HuH-7.5 (cell line): ENCODE results near the gene PAQR4.
"Not testable (repeated sequence)": the region's sequence is repeated elsewhere in the genome, so short reads cannot be mapped to it uniquely, and the experiment has no call there.

Experiments
- DNase-seq: peaks from one replicate; pipeline ENCODE4 v3.0.0; 2011; ENCODE audit warnings: low spot score

The PAQR4 gene

DNA sequence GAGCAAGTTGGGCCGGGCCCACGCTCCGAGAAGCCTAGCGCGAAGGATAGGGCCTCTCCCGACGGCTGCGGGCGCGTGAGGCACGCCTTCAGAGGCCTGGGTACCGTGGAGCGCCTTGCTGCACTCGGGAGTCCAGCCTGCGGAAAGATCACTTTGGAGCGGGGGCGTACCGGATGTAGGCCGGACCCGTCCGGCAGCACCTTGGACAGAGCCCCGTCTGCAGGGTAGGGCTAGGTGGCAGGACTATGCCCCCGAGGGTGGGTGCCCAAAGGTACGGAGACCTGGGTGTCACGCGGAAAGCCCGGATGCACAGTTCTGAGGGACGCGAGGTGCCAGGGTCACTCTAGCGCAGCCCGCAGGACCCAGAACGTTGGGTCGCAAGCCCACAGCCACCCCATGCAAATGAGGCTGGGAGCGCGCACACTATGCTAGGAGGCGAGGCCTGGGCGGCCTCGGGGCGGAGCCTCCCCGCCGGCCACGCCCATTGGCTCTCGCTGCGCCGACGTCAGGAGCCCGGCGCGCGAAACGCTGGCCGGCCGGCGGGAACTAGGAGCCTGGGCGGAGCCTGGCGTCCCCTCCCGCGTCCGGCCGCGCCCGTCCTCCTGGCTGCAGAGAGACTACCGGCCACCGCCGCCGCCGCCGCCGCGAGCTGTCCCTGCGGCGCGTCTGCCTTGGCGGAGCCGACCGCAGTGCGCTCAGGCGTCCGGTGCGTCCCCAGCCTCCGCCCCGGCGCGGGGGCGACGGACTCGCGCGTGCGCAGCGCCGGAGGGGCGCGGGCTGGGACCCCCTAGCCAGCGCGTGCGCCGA lies at the start of gene PAQR4:
TSS of gene PAQR4 (plus strand) at position 611 of the 807 bp plus-strand sequence. CDS start 327 bp downstream, outside the sequence.
- peak; percentile 97 for DNase-seq

DNA sequence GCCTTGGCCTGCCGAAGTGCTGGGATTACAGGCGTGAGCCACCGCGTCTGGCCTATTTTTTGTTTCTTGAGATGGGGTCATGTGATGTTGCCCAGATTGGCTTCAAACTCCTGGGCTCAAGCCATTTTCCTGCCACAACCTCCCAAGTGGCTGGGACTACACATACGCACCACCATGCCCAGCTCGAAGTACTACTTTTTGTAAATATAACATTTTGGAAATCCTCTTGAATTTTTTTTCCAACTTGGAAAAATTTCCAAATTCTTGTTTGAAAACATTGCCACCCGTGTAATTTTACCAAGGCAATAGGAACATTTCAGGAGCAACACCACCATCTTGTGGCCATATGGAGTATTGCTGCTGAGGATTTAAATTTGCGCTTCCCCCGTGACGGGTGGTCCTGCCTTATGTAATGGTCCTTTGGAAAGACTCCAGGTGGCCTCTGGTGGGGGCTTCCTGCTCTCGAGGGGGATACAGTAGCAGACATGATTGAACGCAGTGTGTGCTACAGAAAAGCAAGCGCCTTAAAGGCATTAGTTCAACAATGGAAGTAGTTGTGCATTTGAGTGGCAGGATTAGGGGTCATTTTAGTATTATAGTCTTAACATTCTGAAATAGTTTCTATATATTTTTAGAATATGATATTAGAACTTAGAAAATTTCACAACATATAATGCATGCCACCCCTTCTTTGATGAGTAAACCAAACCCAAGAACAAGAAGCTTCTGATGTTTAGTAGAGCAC lies 49.5 kb upstream of the PAQR4 start:
- DNase-seq = peak; percentile 51

DNA sequence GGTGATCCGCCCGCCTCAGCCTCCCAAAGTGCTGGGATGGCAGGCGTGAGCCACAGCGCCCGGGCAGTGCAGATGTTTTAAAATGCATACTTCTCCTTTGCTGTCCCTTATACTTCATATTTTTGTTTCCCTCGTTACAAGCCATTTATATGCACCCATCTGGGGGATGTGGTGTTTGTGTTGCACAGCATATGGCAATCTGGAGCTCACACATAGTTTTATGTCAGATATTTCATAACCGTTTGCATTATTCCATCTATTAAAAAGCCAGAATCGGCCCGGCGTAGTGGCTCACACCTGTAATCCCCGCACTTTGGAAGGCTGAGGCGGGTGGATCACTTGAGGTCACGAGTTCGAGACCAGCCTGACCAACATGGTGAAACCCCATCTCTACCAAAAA lies 45.7 kb upstream of the PAQR4 start:
- no peak for DNase-seq

- no peak for DNase-seq
These were observed 44.0 kb upstream of the PAQR4 start for GRCh38 chr16:2924901-2925755.

DNA sequence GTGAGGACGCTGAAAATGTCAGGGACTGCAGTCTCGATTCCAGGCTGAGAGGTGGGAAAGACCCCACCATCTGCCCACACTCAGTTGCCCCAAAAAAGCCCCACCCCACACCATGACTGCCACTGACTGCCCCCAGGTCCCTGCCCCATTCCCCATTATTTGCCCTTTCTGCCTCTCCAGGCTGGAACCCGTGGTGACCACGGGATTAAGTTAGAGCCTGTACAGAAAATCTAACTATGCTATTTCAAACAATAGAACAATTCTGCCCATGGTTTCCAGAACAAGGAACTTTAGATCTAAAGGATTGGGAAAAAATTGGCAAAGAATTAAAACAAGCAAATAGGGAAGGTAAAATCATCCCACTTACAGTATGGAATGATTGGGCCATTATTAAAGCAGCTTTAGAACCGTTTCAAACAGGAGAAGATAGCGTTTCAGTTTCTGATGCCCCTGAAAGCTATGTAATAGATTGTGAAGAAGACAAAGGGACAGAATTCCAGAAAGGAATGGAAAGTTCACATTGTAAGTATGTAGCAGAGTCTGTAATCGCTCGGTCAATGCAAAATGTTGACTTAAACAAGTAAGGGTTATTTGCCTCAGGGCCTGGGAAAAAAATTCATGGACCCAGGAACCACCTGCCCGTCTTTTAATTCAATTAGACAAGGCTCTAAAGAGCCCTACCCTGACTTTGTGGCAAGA lies 43.0 kb upstream of the PAQR4 start:
- no peak for DNase-seq

DNA sequence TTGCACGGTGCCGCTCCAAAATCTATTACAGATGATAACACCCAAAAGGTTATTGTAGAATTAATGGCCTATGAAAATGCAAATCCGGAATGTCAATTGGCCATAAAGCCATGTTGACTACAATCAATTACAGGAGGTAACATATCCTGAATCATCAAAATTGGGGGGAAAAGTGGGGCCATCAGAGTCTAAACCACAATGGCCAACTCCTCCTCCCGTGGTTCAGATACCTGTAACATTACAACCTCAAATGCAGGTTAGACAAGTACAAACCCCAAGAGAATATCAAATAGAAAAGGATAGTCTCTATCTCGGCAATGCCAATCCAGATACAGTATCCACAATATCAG lies 42.5 kb upstream of the PAQR4 start:
- no peak for DNase-seq

- peak; percentile 70 for DNase-seq
These were observed 42.0 kb upstream of the PAQR4 start for GRCh38 chr16:2927010-2927646.

DNA sequence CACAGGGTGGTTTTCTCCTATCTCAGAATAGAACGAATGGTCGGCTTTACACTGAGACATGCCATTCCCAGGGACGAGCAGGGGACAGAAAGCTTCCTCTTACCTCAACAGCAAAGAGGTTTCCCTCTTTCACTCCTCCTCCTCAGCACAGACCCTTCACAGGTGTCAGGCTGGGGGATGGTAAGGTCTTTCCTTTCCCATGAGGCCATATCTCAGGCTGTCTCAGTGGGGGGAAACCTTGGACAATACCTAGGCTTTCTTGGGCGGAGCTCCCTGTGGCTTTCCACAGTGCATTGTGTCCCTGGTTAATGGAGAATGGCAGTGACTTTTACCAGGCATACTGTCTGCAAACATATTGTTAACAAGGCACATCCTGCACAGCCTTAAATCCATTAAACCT lies 41.0 kb upstream of the PAQR4 start:
- not testable (repeated sequence) for DNase-seq

DNA sequence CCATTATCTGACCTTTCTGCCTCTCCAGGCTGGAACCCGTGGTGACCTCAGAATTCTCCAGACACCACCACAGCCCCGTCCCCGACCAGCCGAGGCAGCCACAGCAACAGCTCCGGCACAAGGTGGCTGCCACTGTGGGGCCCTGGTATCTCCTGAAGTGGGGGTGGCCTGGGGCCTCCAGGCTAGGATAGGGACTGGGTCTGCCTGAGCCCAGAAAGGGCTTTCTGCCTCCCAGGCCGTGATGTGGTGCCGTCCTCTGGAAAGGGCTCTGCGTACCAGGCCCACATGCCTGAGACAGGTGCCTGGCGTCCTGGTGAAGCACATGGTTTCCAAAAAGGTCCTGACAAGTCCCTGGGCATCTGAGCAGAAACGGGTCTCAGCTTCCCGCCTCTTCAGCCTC lies 40.4 kb upstream of the PAQR4 start:
- no peak for DNase-seq

DNA sequence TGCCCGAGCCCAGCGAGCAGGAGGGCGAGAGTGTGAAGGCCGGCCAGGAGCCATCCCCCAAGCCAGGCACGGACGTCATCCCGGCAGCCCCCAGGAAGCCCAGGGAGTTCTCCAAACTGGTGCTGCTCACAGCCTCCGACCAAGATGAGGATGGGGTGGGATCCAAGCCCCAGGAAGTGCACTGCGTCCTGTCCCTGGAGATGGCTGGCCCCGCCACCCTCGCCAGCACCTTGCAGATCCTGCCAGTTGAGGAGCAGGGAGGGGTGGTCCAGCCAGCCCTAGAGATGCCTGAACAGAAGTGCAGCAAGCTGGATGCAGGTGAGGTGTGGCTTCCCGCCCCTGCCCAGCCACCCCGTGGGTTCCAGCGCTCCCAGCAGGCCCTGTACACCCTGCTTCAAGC lies 39.5 kb upstream of the PAQR4 start:
- DNase-seq = no peak

DNA sequence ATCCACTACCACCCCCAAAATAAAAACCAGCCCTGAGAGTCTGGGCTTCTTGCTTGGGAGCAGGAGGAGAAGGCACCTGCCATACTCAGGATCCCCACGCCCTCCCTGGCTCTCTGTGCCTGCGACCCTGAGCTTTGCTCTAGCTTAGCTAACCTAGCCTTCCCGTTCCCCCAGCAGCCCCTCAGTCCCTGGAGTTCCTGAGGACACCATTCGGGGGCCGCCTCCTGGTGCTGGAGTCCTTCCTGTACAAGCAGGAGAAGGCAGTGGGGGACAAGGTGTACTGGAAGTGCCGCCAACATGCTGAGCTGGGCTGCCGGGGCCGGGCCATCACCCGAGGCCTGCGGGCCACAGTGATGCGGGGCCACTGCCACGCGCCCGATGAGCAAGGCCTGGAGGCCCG lies 38.9 kb upstream of the PAQR4 start:
- DNase-seq = no peak

DNA sequence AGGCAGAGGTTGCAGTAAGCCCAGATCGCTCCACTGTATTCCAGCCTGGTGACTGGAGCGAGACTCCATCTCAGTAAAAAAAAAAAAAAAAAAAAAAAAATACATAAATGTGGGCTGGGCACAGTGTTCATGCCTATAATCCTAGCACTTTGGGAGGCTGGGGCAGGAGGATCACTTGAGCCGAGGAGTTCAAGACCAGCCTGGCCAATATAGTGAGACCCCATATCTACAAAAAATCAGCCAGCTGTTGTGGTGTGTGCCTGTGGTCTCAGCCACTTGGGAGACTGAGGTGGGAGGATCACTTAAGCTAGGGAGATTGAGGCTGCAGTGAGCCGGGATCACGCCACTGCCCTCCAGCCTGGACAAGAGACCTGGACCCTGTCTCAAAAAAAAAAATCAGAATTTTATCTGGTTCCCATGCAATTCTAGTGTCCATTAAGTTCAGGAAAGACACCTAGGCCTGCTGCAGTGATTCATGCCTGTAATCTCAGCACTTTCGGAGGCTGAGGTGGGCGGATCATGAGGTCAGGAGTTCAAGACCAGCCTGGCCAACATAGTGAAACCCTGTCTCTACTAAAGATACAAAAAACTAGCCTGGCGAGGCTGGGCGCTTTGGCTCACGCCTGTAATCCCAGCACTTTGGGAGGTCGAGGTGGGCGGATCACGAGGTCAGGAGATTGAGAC lies 37.8 kb upstream of the PAQR4 start:
- DNase-seq = not testable (repeated sequence)

- no peak for DNase-seq
These were observed 36.0 kb upstream of the PAQR4 start for GRCh38 chr16:2933136-2933535.

DNA sequence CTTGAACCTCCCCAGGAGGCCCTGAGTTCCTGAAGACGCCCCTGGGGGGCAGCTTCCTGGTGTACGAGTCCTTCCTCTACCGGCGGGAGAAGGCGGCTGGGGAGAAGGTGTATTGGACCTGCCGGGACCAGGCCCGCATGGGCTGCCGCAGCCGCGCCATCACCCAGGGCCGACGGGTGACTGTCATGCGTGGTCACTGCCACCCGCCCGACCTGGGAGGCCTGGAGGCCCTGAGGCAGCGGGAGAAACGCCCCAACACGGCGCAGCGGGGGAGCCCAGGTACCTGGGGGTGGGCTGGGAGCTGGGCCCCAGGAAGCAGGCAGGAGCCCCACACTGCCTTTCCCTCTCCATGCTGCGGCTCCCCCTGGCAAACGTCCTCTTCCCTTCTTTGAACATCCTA lies 35.4 kb upstream of the PAQR4 start:
- DNase-seq = no peak

DNA sequence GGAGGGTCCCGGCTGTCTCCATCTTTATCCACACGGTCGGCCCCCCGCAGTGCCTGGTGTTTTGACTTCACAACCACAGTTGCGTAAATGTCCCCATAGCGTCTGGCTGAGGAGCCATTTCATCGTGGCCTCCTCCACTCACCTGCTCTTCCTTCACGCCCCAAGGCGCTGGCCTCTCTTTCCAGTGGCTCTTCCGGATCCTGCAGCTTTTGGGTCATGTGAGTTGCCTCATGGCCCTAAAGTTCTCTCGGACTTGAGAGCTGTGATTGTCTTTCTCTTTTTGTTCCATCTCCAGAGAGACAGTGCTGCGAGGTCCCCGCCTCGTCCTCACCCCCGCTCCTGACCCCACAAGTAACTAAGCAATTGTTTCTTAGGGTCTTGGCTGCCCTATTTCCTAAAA lies 34.7 kb upstream of the PAQR4 start:
- DNase-seq = no peak

DNA sequence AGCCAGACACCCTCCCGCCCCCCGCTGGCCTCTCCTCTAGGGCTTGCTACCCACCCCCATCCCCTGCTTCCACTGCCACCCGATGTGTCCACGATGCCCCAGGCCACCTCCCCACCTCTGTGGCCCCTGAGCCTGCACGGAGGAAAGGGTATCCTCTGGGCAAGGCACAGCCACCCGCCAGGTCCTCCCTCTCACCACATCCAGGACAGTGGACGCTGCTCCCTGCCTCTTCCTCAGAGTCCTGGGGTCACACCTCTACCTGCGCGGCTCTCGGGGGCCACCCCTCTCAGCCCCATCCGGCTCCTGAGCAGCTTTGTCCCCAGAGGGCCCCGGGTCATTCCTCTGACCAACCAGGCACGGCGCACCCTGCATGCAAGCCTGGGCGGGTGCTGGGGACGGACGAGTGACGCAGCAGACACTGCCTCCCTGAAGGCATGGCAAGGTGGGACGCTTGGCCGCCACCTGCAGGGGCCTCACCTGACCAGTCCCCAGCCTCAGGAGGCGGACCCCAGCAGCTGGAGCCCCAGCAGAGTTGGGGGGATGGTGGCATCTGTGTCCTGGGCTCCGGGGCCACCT lies 32.6 kb upstream of the PAQR4 start:
- DNase-seq = no peak

DNA sequence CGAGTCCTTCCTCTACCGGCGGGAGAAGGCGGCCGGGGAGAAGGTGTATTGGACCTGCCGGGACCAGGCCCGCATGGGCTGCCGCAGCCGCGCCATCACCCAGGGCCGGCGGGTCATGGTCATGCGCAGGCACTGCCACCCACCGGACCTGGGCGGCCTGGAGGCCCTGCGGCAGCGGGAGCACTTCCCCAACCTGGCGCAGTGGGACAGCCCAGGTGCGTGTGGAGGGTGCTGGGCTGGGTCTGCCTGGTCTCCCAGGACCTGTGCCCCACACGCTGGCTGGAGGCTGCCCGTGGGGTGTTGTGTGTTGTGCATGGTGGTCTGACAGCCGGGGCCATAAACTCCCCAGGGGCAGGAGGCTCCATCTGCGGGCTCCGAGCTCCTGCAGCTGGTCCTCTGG lies 32.0 kb upstream of the PAQR4 start:
- DNase-seq = no peak

DNA sequence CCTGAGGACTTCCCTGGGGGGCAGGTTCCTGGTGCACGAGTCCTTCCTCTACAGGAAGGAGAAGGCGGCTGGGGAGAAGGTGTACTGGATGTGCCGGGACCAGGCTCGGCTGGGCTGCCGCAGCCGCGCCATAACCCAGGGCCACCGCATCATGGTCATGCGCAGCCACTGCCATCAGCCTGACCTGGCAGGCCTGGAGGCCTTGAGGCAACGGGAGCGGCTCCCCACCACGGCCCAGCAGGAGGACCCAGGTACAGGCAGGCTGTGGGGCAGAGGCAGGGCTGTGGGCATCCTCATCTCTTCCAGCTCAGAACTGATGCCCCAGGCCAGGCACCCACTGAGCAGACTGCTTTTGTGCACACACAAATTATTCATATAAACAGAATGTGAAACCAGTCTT lies 30.9 kb upstream of the PAQR4 start:
- DNase-seq = no peak

GRCh38 chr16:2939968-2940367 lies 29.2 kb upstream of the PAQR4 start:
- no peak for DNase-seq

- no peak for DNase-seq
These were observed 27.1 kb upstream of the PAQR4 start for GRCh38 chr16:2942045-2942444.

- not testable (repeated sequence) for DNase-seq
These were observed 25.4 kb upstream of the PAQR4 start for GRCh38 chr16:2943716-2944115.
